C4-2B (cell line): ENCODE measurements around the gene SETBP1.

ENCODE experiments used
- ZFX ChIP-seq: fragments of 450-650 bp; IDR thresholded peaks from 2 replicates; pipeline ENCODE4 v1.6.1; 2017
- TF ChIP-seq, protein P1 (sequence below): fragments of 450-650 bp; conservative IDR thresholded peaks from 2 replicates; pipeline ENCODE4 v1.5.1; 2017; ENCODE audit warnings: mild to moderate bottlenecking

- TF ChIP-seq, protein P1, sequence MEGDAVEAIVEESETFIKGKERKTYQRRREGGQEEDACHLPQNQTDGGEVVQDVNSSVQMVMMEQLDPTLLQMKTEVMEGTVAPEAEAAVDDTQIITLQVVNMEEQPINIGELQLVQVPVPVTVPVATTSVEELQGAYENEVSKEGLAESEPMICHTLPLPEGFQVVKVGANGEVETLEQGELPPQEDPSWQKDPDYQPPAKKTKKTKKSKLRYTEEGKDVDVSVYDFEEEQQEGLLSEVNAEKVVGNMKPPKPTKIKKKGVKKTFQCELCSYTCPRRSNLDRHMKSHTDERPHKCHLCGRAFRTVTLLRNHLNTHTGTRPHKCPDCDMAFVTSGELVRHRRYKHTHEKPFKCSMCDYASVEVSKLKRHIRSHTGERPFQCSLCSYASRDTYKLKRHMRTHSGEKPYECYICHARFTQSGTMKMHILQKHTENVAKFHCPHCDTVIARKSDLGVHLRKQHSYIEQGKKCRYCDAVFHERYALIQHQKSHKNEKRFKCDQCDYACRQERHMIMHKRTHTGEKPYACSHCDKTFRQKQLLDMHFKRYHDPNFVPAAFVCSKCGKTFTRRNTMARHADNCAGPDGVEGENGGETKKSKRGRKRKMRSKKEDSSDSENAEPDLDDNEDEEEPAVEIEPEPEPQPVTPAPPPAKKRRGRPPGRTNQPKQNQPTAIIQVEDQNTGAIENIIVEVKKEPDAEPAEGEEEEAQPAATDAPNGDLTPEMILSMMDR = no peak
- no peak for TF ChIP-seq ZFX
These were observed 33.7 kb downstream of the SETBP1 start for GRCh38 chr18:44714376-44714775.
